H9 (cell line): Measurements from ENCODE around the gene MRPL55. TPM values are rescaled to one million over a fixed set of nuclear protein-coding genes. Genes with fewer than 3 reads are reported as not detected.

Experiments
- DNase-seq: peaks from one replicate; pipeline ENCODE4 v3.0.0-alpha.2; 2017
- H2AFZ ChIP-seq: one replicate; pipeline ENCODE4 v1.6.1; 2013; ENCODE audit warnings: mild to moderate bottlenecking, low read length, control low read depth, moderate library complexity
- H2AK5ac ChIP-seq: 2 replicates; pipeline ENCODE4 v1.6.1; 2013; ENCODE audit warnings: low read length, control low read depth, mixed read lengths; ENCODE audit not compliant: insufficient read length
- H2BK120ac ChIP-seq: one replicate; pipeline ENCODE4 v1.6.1; 2013; ENCODE audit warnings: low read depth, mild to moderate bottlenecking, low read length, control low read depth, inconsistent platforms; ENCODE audit not compliant: poor library complexity, severe bottlenecking
- H2BK12ac ChIP-seq: 2 replicates; pipeline ENCODE4 v1.6.1; 2013; ENCODE audit warnings: low read length, control low read depth, mixed read lengths, low read depth; ENCODE audit not compliant: insufficient read length
- H2BK15ac ChIP-seq: 2 replicates; pipeline ENCODE4 v1.6.1; 2013; ENCODE audit warnings: low read depth, low read length, control low read depth
- H2BK20ac ChIP-seq: one replicate; pipeline ENCODE4 v1.6.1; 2013; ENCODE audit warnings: low read depth, mild to moderate bottlenecking, low read length, control low read depth, inconsistent platforms; ENCODE audit not compliant: poor library complexity, severe bottlenecking
- H2BK5ac ChIP-seq: 2 replicates; pipeline ENCODE4 v1.6.1; 2013; ENCODE audit warnings: low read length, control low read depth, mixed read lengths; ENCODE audit not compliant: insufficient read length
- H3K14ac ChIP-seq: 2 replicates; pipeline ENCODE4 v1.6.1; 2013; ENCODE audit warnings: low read length, control low read depth; ENCODE audit not compliant: insufficient read depth
- H3K18ac ChIP-seq: 2 replicates; pipeline ENCODE4 v1.6.1; 2013; ENCODE audit warnings: low read depth, mild to moderate bottlenecking, mixed read lengths, low read length, control low read depth; ENCODE audit not compliant: insufficient read length
- H3K23ac ChIP-seq: 2 replicates; pipeline ENCODE4 v1.6.1; 2013; ENCODE audit warnings: low read length, control low read depth, mixed read lengths, low read depth; ENCODE audit not compliant: insufficient read length
- H3K23me2 ChIP-seq: 2 replicates; pipeline ENCODE4 v1.6.1; 2013; ENCODE audit warnings: low read depth, mild to moderate bottlenecking, mixed read lengths, low read length, control low read depth; ENCODE audit not compliant: insufficient read length, poor library complexity, severe bottlenecking
- H3K27ac ChIP-seq: 2 replicates; pipeline ENCODE4 v1.5.1; 2013; ENCODE audit warnings: low read length, control low read depth, mixed read lengths, low read depth; ENCODE audit not compliant: insufficient read length
- H3K27me3 ChIP-seq: 2 replicates; pipeline ENCODE4 v1.6.1; 2013; ENCODE audit warnings: low read length, control low read depth, inconsistent platforms; ENCODE audit not compliant: insufficient read depth
- H3K4ac ChIP-seq: 2 replicates; pipeline ENCODE4 v1.6.1; 2013; ENCODE audit warnings: low read depth, mild to moderate bottlenecking, control low read depth, inconsistent platforms, low read length, moderate library complexity
- H3K4me1 ChIP-seq: 2 replicates; pipeline ENCODE4 v1.6.1; 2013; ENCODE audit warnings: low read length, control low read depth, inconsistent platforms; ENCODE audit not compliant: insufficient read depth
- H3K4me2 ChIP-seq: 2 replicates; pipeline ENCODE4 v1.6.1; 2013; ENCODE audit warnings: low read length, control low read depth, mixed read lengths; ENCODE audit not compliant: insufficient read length, insufficient read depth
- H3K56ac ChIP-seq: 2 replicates; pipeline ENCODE4 v1.6.1; 2013; ENCODE audit warnings: low read depth, mild to moderate bottlenecking, mixed read lengths, low read length, control low read depth; ENCODE audit not compliant: insufficient read length
- H3K79me1 ChIP-seq: 2 replicates; pipeline ENCODE4 v1.6.1; 2013; ENCODE audit warnings: low read depth, mild to moderate bottlenecking, moderate library complexity, low read length, control low read depth, inconsistent platforms; ENCODE audit not compliant: insufficient read depth, poor library complexity, severe bottlenecking
- H3K79me2 ChIP-seq: 2 replicates; pipeline ENCODE4 v1.6.1; 2013; ENCODE audit warnings: low read length, control low read depth, inconsistent platforms; ENCODE audit not compliant: insufficient read depth
- H3K9ac ChIP-seq: 2 replicates; pipeline ENCODE4 v1.6.1; 2013; ENCODE audit warnings: low read length, control low read depth, mixed read lengths; ENCODE audit not compliant: insufficient read length; ENCODE audit errors: extremely low read depth
- H3K9me3 ChIP-seq: one replicate; pipeline ENCODE4 v1.6.1; 2013; ENCODE audit warnings: low read depth, low read length, inconsistent platforms; ENCODE audit not compliant: control insufficient read depth
- H3T11ph ChIP-seq: one replicate; pipeline ENCODE4 v1.6.1; 2013; ENCODE audit warnings: mild to moderate bottlenecking, low read length, control low read depth, inconsistent platforms
- H4K20me1 ChIP-seq: one replicate; pipeline ENCODE4 v1.6.1; 2013; ENCODE audit not compliant: control insufficient read depth, insufficient read length, insufficient read depth
- H4K5ac ChIP-seq: 2 replicates; pipeline ENCODE4 v1.6.1; 2013; ENCODE audit warnings: low read depth, mild to moderate bottlenecking, mixed read lengths, low read length, control low read depth; ENCODE audit not compliant: insufficient read length
- H4K8ac ChIP-seq: replicated peaks from 2 replicates; pipeline ENCODE4 v1.6.1; 2013; ENCODE audit warnings: low read length, control low read depth, mixed read lengths, low read depth; ENCODE audit not compliant: insufficient read length
- H4K91ac ChIP-seq: 2 replicates; pipeline ENCODE4 v1.6.1; 2013; ENCODE audit warnings: low read depth, mild to moderate bottlenecking, moderate library complexity, mixed read lengths, low read length, control low read depth; ENCODE audit not compliant: insufficient read length
- H3K27ac Mint-ChIP-seq, 3 experiments: 2 replicates in 2 of 3; 3 replicates in 1 of 3; pipeline ENCODE4 v1.8.0; 2020 to 2021; ENCODE audit warnings: mixed read lengths in 3 of 3, mild to moderate bottlenecking in 1 of 3, moderate library complexity in 1 of 3
- H3K27me3 Mint-ChIP-seq: 2 replicates; pipeline ENCODE4 v1.8.0; 2021; ENCODE audit warnings: low read depth, mild to moderate bottlenecking, moderate library complexity, mixed read lengths
- H3K36me3 Mint-ChIP-seq, 3 experiments: 2 replicates in 2 of 3; 3 replicates in 1 of 3; pipeline ENCODE4 v1.8.0; 2020 to 2021; ENCODE audit warnings: low read depth in 3 of 3, mixed read lengths in 3 of 3; ENCODE audit not compliant: insufficient read depth in 1 of 3
- H3K4me1 Mint-ChIP-seq, 2 experiments: 2 replicates each; pipeline ENCODE4 v1.8.0; 2020; ENCODE audit warnings: mixed read lengths in 2 of 2
- H3K4me3 Mint-ChIP-seq, 2 experiments: 2 replicates in 1 of 2; 3 replicates in 1 of 2; pipeline ENCODE4 v1.8.0; 2020 to 2021; ENCODE audit warnings: mild to moderate bottlenecking in 2 of 2, mixed read lengths in 2 of 2, moderate library complexity in 1 of 2
- H3K9me3 Mint-ChIP-seq, 2 experiments: 2 replicates in 1 of 2; 3 replicates in 1 of 2; pipeline ENCODE4 v1.8.0; 2020; ENCODE audit warnings: mild to moderate bottlenecking in 2 of 2, mixed read lengths in 2 of 2, moderate library complexity in 1 of 2
- WGBS: extraction: QIAGEN DNeasy Blood & Tissue Kit; methylation state at CpG from one replicate; pipeline ENCODE4 v1.1.7; 2013; ENCODE audit warnings: missing lambda C conversion rate, low lambda C conversion rate, mixed read lengths; ENCODE audit not compliant: insufficient read length; ENCODE audit errors: extremely low coverage; 5-methylcytosine and 5-hydroxymethylcytosine counted together
- total RNA-seq: library from RNA; stranded (reverse); gene quantifications from 2 replicates; pipeline ENCODE4 v1.2.1, GENCODE V29; 2021
- TF ChIP-seq, protein P1 (sequence below): fragments of 200-600 bp; sonication (generic); conservative IDR thresholded peaks from 3 replicates; pipeline ENCODE4 v1.8.0; 2021; ENCODE audit warnings: antibody characterized with exemption, mild to moderate bottlenecking

MRPL55 gene
- total RNA-seq, 1 experiment from 2014 or later: 62.3 TPM

DNA sequence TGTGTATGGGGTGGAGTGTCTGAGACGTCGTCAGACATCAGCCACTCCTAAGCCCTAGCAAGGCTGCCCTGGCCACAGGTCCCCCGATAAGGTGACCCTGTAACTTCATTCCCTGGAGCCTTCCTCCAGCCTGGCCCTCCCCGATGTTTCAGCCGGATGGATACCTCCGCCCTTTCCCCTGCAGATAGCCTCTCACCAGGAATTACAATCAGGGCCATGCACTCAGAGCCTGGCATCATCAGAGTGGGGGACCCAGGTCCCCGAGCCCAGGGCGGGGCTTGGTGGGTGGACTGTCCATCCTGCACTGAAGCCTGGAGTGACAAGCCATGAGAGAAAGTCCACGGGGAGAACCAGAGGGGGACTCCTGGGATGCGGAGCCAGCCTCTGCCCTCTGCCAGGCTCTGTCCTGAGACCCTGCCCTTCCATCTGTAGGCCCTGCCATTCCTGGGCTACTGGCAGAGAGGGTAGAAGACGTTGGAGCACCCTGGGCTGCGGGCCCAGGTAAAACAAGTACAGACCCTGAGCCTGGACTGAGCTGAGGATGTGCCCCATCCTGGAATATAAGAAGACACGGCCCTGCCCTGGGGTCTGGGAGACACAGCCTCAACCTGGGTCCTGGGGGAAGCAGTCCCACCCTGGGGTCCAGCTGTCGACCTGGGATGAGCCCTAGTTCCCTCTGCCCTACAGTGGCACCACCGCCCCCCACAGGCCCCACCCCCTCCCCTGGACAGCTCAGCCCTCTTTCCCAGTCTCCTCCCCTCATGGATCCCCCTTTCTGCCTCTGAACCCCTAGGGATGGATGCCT, 43.4 kb downstream of the MRPL55 start:
- no peaks in the 10 kb centered on the region for H3K9me3 ChIP-seq
- Mint-ChIP-seq H3K27me3 (peaks cover 76% of the 10 kb centered on the region), H3K4me1 (peaks cover 5 to 7% of the 10 kb centered on the region in 2 experiments; a peak in 3 of 4 replicates), H3K9me3 (no peaks in the 10 kb centered on the region; a peak in 1 of 5 replicates), H3K4me3 (no peak overlapping the region), H3K27ac (no peak overlapping the region; a peak in 1 of 7 replicates), H3K36me3 (no peaks in the 10 kb centered on the region; a peak in 1 of 7 replicates)
- H4K91ac ChIP-seq: no peak overlapping the region
- no peak overlapping the region for H2AFZ ChIP-seq
- H3K23ac ChIP-seq: no peak overlapping the region
- H4K20me1 ChIP-seq: no peaks in the 10 kb centered on the region
- H3K18ac ChIP-seq: no peak overlapping the region
- no peak overlapping the region for H2AK5ac ChIP-seq
- DNase-seq: no peak
- no peaks in the 10 kb centered on the region for H3K79me2 ChIP-seq
- peaks cover 47% of the 10 kb centered on the region; the same call in 1 of the 2 replicates for H3K27me3 ChIP-seq
- no peak overlapping the region for H3K56ac ChIP-seq
- no peak overlapping the region for H2BK5ac ChIP-seq
- H2BK120ac ChIP-seq: no peak overlapping the region
- no peak overlapping the region for H3K14ac ChIP-seq
- peaks cover 3% of the 10 kb centered on the region for H3K23me2 ChIP-seq
- H3T11ph ChIP-seq: no peak overlapping the region
- H3K4me2 ChIP-seq: no peak overlapping the region
- H2BK20ac ChIP-seq: no peak overlapping the region
- no peak overlapping the region for H2BK12ac ChIP-seq
- no peak overlapping the region for H3K27ac ChIP-seq
- H3K9ac ChIP-seq: no peak overlapping the region
- H4K5ac ChIP-seq: no peak overlapping the region
- TF ChIP-seq, protein P1, sequence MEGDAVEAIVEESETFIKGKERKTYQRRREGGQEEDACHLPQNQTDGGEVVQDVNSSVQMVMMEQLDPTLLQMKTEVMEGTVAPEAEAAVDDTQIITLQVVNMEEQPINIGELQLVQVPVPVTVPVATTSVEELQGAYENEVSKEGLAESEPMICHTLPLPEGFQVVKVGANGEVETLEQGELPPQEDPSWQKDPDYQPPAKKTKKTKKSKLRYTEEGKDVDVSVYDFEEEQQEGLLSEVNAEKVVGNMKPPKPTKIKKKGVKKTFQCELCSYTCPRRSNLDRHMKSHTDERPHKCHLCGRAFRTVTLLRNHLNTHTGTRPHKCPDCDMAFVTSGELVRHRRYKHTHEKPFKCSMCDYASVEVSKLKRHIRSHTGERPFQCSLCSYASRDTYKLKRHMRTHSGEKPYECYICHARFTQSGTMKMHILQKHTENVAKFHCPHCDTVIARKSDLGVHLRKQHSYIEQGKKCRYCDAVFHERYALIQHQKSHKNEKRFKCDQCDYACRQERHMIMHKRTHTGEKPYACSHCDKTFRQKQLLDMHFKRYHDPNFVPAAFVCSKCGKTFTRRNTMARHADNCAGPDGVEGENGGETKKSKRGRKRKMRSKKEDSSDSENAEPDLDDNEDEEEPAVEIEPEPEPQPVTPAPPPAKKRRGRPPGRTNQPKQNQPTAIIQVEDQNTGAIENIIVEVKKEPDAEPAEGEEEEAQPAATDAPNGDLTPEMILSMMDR: no peak
- no peaks in the 10 kb centered on the region for H3K79me1 ChIP-seq
- no peak overlapping the region for H4K8ac ChIP-seq
- no peak overlapping the region for H3K4ac ChIP-seq
- no peak overlapping the region for H2BK15ac ChIP-seq
- no CpG with 5 or more reads among the region's 15 CpGs for WGBS
- no peaks in the 10 kb centered on the region for H3K4me1 ChIP-seq
